Right cardiac atrium (tissue), 5 donors: ENCODE measurements around the gene JAG1. TPM values are rescaled to one million over a fixed set of nuclear protein-coding genes. Genes with fewer than 3 reads are reported as not detected.

Source experiments
- ATAC-seq, 2 donors: fragments of 200-7000 bp; cut with Tn5 transposase; one replicate each; pipeline versions ENCODE4 v1.8.0 to v1.9.1; 2020; ENCODE audit warnings: moderate library complexity in 2 of 2, mild to moderate bottlenecking in 1 of 2
- DNase-seq, 3 donors: peaks; one replicate each; pipeline ENCODE4 v3.0.0-alpha.2; 2020
- H3K27ac ChIP-seq: one replicate; pipeline ENCODE4 v1.5.1; 2013; ENCODE audit warnings: mild to moderate bottlenecking, low read length, control low read depth, moderate library complexity
- H3K27me3 ChIP-seq: one replicate; pipeline ENCODE4 v1.6.1; 2013; ENCODE audit not compliant: control insufficient read depth, insufficient read depth
- H3K4me1 ChIP-seq: one replicate; pipeline ENCODE4 v1.6.1; 2013; ENCODE audit warnings: low read length; ENCODE audit not compliant: control insufficient read depth, insufficient read depth
- H3K4me3 ChIP-seq: one replicate; pipeline ENCODE4 v1.5.1; 2013; ENCODE audit warnings: low read length, control low read depth
- H3K9me3 ChIP-seq: one replicate; pipeline ENCODE4 v1.6.1; 2013; ENCODE audit warnings: low read length; ENCODE audit not compliant: control insufficient read depth
- WGBS: extraction: QIAGEN DNeasy Blood & Tissue Kit; methylation state at CpG from one replicate; pipeline ENCODE4 v1.1.7; 2013; 5-methylcytosine and 5-hydroxymethylcytosine counted together
- intact Hi-C, 4 donors: fragments of 100-400 bp; cut with DNase I; formaldehyde crosslinking; loops; one replicate each; pipeline versions ENCODE4 v1.11.0 to v1.14.0; 2022 to 2023
- polyA plus RNA-seq: library from polyadenylated mRNA; stranded (reverse); fragments of 200-250 nt; gene quantifications from one replicate; pipeline ENCODE4 v1.2.3, GENCODE V29; 2013
- total RNA-seq, 4 donors: library from RNA; stranded (reverse); fragmentation: NEBNext Ultra II Directional; extraction: Animal tissue kit (Norgen Biotek cat#: 25700); gene quantifications; one replicate each; pipeline ENCODE4 v1.2.1, GENCODE V29; 2021
- donor health status: healthy with polysubstance abuse.
- donor health status: DM: no; HTN: yes; CAD: no.
- donor health status: DM: no; HTN: no; CAD: no.
- donor health status: DM: no; HTN: yes; CAD: no; lungs with severe emphysema.
- donor health status: DM: yes; HTN: yes; CAD: no.

Gene JAG1
- total and polyA plus RNA-seq, 5 donors: 12.2 to 33.6 (median 29.4) TPM

GRCh38 chr20:10605547-10606195 is 68.1 kb downstream of the JAG1 start:
- ATAC-seq (no peak), DNase-seq (no peak)
- no peak overlapping the region for H3K27ac ChIP-seq
- intact Hi-C loops: no loop called here
- H3K4me1 ChIP-seq: peaks cover 3% of the 10 kb centered on the region
- no peaks in the 10 kb centered on the region for H3K27me3 ChIP-seq
- no peaks in the 10 kb centered on the region for H3K9me3 ChIP-seq
- 89% methylated on average over 3 of the region's 3 CpGs for WGBS
- no peak overlapping the region for H3K4me3 ChIP-seq

GRCh38 chr20:10604865-10605440 is 68.8 kb downstream of the JAG1 start:
- H3K27me3 ChIP-seq: no peaks in the 10 kb centered on the region
- intact Hi-C loops: no loop called here
- H3K9me3 ChIP-seq: no peaks in the 10 kb centered on the region
- no peak overlapping the region for H3K4me3 ChIP-seq
- H3K27ac ChIP-seq: peak overlapping the region; percentile 12
- peaks cover 3% of the 10 kb centered on the region for H3K4me1 ChIP-seq
- DNase-seq (no peak), ATAC-seq (no peak)
- 70% methylated on average over 2 of the region's 2 CpGs for WGBS

- WGBS: 53% methylated on average over 8 of the region's 8 CpGs
- no peaks in the 10 kb centered on the region for H3K9me3 ChIP-seq
- no peaks in the 10 kb centered on the region for H3K27me3 ChIP-seq
- DNase-seq (peak; percentile 59 to 72 (median 68)), ATAC-seq (peak; percentile 93 to 94)
- no peaks in the 10 kb centered on the region for H3K4me1 ChIP-seq
- H3K4me3 ChIP-seq: no peak overlapping the region
- peak overlapping the region; percentile 56 for H3K27ac ChIP-seq
- intact Hi-C loops: no loop called here
Observed at GRCh38 chr20:10603971-10604864, 69.6 kb downstream of the JAG1 start.

GRCh38 chr20:10603378-10603777 is 70.4 kb downstream of the JAG1 start:
- H3K4me3 ChIP-seq: no peak overlapping the region
- H3K4me1 ChIP-seq: no peaks in the 10 kb centered on the region
- no peak for ATAC-seq
- intact Hi-C loops: no loop called here
- no peaks in the 10 kb centered on the region for H3K9me3 ChIP-seq
- DNase-seq: no peak
- H3K27me3 ChIP-seq: no peaks in the 10 kb centered on the region
- 90% methylated on average over 4 of the region's 4 CpGs for WGBS
- H3K27ac ChIP-seq: peak overlapping the region; percentile 56

- intact Hi-C loops: no loop called here
- H3K4me3 ChIP-seq: no peak overlapping the region
- H3K27ac ChIP-seq: no peak overlapping the region
- H3K27me3 ChIP-seq: no peaks in the 10 kb centered on the region
- 63% methylated on average over 4 of the region's 4 CpGs for WGBS
- ATAC-seq (no peak), DNase-seq (no peak)
- H3K9me3 ChIP-seq: no peaks in the 10 kb centered on the region
- no peaks in the 10 kb centered on the region for H3K4me1 ChIP-seq
Observed at GRCh38 chr20:10602221-10602871, 71.5 kb downstream of the JAG1 start.

GRCh38 chr20:10597637-10598036 is 76.2 kb downstream of the JAG1 start:
- Histone ChIP-seq H3K9me3 (no peaks in the 10 kb centered on the region), H3K27me3 (no peaks in the 10 kb centered on the region), H3K27ac (no peak overlapping the region), H3K4me1 (peaks cover 2% of the 10 kb centered on the region), H3K4me3 (no peak overlapping the region)
- DNase-seq (no peak), ATAC-seq (no peak)
- 97% methylated on average over 1 of the region's 1 CpG for WGBS
- intact Hi-C loops: no loop called here

- peak; percentile 34 to 41 for ATAC-seq
- intact Hi-C loops: no loop called here
- 63% methylated on average over 4 of the region's 4 CpGs for WGBS
Observed at GRCh38 chr20:10596710-10597121, 77.1 kb downstream of the JAG1 start.

GRCh38 chr20:10595985-10596384 is 77.8 kb downstream of the JAG1 start:
- WGBS: 75% methylated on average over 3 of the region's 3 CpGs
- H3K27ac ChIP-seq: no peak overlapping the region
- H3K4me3 ChIP-seq: no peak overlapping the region
- intact Hi-C loops: no loop called here
- H3K9me3 ChIP-seq: no peaks in the 10 kb centered on the region
- DNase-seq: no peak
- no peak for ATAC-seq
- H3K27me3 ChIP-seq: no peaks in the 10 kb centered on the region
- peaks cover 2% of the 10 kb centered on the region for H3K4me1 ChIP-seq

More at GRCh38 chr20:10596710-10597121, 77.1 kb downstream of the JAG1 start:
- Histone ChIP-seq H3K27me3 (no peaks in the 10 kb centered on the region), H3K9me3 (no peaks in the 10 kb centered on the region), H3K4me1 (peaks cover 2% of the 10 kb centered on the region), H3K4me3 (no peak overlapping the region), H3K27ac (no peak overlapping the region)
- DNase-seq: no peak

GRCh38 chr20:10595266-10595665 is 78.5 kb downstream of the JAG1 start:
- H3K27ac ChIP-seq: no peak overlapping the region
- 90% methylated on average over 2 of the region's 2 CpGs for WGBS
- H3K4me3 ChIP-seq: no peak overlapping the region
- ATAC-seq (no peak), DNase-seq (no peak)
- H3K27me3 ChIP-seq: no peaks in the 10 kb centered on the region
- intact Hi-C loops: no loop called here
- peaks cover 2% of the 10 kb centered on the region for H3K4me1 ChIP-seq
- no peaks in the 10 kb centered on the region for H3K9me3 ChIP-seq

- peaks cover 2% of the 10 kb centered on the region for H3K4me1 ChIP-seq
- H3K9me3 ChIP-seq: no peaks in the 10 kb centered on the region
- no peak overlapping the region for H3K4me3 ChIP-seq
- H3K27ac ChIP-seq: peak overlapping the region; percentile 58
- intact Hi-C loops: no loop called here
- WGBS: 84% methylated on average over 7 of the region's 7 CpGs
- DNase-seq (no peak), ATAC-seq (no peak)
- no peaks in the 10 kb centered on the region for H3K27me3 ChIP-seq
Observed at GRCh38 chr20:10594296-10594868, 79.4 kb downstream of the JAG1 start.
